ENCODE data around the gene RALGDS. TPM values are rescaled to one million over a fixed set of nuclear protein-coding genes. Genes with fewer than 3 reads are reported as not detected.

RALGDS gene
- total and polyA plus RNA-seq, 2 of the 13 experiments (the other 11 are each of a cell fraction or from before 2014, with no cell fraction given), result 12.9 to 25.5 TPM

GRCh38 chr9:133133681-133134387, 12.8 kb upstream of the RALGDS start (continued):
- TF ChIP-seq ZNF629 (CRISPR knock-in tag; conservative IDR thresholded peaks at IDR 0.05) (0 out of 2 replicates have a peak, but pooled peaks have one; percentile 11), AKAP8 (CRISPR knock-in tag; IDR thresholded peaks at IDR 0.05) (peak; percentile 79; the same call in 1 of the 2 replicates), THAP11 (CRISPR knock-in tag; IDR thresholded peaks at IDR 0.05) (peak; percentile 55; the same call in 1 of the 2 replicates), RNF2 (conservative IDR thresholded peaks at IDR 0.05; ENCODE audit: low read depth) (no peak), JUN (CRISPR knock-in tag; IDR thresholded peaks at IDR 0.05) (peak; percentile 82), U2AF2 (IDR thresholded peaks at IDR 0.05; ENCODE audit: low read depth, low read length) (0 out of 2 replicates have a peak, but pooled peaks have one; percentile 25), KAT7 (CRISPR knock-in tag; IDR thresholded peaks at IDR 0.05; ENCODE audit: borderline replicate concordance) (no peak), ARID2 (CRISPR knock-in tag; IDR thresholded peaks at IDR 0.05; ENCODE audit: borderline replicate concordance) (no peak)
- TF ChIP-seq, protein P1, sequence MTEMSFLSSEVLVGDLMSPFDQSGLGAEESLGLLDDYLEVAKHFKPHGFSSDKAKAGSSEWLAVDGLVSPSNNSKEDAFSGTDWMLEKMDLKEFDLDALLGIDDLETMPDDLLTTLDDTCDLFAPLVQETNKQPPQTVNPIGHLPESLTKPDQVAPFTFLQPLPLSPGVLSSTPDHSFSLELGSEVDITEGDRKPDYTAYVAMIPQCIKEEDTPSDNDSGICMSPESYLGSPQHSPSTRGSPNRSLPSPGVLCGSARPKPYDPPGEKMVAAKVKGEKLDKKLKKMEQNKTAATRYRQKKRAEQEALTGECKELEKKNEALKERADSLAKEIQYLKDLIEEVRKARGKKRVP (CRISPR knock-in tag; IDR thresholded peaks at IDR 0.05), result 0 out of 4 replicates have a peak, but pooled peaks of 1 of the 2 experiments have one; percentile 31
- TF ChIP-seq, protein P2, sequence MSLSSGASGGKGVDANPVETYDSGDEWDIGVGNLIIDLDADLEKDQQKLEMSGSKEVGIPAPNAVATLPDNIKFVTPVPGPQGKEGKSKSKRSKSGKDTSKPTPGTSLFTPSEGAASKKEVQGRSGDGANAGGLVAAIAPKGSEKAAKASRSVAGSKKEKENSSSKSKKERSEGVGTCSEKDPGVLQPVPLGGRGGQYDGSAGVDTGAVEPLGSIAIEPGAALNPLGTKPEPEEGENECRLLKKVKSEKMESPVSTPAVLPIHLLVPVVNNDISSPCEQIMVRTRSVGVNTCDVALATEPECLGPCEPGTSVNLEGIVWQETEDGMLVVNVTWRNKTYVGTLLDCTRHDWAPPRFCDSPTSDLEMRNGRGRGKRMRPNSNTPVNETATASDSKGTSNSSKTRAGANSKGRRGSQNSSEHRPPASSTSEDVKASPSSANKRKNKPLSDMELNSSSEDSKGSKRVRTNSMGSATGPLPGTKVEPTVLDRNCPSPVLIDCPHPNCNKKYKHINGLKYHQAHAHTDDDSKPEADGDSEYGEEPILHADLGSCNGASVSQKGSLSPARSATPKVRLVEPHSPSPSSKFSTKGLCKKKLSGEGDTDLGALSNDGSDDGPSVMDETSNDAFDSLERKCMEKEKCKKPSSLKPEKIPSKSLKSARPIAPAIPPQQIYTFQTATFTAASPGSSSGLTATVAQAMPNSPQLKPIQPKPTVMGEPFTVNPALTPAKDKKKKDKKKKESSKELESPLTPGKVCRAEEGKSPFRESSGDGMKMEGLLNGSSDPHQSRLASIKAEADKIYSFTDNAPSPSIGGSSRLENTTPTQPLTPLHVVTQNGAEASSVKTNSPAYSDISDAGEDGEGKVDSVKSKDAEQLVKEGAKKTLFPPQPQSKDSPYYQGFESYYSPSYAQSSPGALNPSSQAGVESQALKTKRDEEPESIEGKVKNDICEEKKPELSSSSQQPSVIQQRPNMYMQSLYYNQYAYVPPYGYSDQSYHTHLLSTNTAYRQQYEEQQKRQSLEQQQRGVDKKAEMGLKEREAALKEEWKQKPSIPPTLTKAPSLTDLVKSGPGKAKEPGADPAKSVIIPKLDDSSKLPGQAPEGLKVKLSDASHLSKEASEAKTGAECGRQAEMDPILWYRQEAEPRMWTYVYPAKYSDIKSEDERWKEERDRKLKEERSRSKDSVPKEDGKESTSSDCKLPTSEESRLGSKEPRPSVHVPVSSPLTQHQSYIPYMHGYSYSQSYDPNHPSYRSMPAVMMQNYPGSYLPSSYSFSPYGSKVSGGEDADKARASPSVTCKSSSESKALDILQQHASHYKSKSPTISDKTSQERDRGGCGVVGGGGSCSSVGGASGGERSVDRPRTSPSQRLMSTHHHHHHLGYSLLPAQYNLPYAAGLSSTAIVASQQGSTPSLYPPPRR (CRISPR knock-in tag; IDR thresholded peaks at IDR 0.05; ENCODE audit: borderline replicate concordance), result peak; percentile 63; the same call in 1 of the 2 replicates
- TF ChIP-seq, protein P3, sequence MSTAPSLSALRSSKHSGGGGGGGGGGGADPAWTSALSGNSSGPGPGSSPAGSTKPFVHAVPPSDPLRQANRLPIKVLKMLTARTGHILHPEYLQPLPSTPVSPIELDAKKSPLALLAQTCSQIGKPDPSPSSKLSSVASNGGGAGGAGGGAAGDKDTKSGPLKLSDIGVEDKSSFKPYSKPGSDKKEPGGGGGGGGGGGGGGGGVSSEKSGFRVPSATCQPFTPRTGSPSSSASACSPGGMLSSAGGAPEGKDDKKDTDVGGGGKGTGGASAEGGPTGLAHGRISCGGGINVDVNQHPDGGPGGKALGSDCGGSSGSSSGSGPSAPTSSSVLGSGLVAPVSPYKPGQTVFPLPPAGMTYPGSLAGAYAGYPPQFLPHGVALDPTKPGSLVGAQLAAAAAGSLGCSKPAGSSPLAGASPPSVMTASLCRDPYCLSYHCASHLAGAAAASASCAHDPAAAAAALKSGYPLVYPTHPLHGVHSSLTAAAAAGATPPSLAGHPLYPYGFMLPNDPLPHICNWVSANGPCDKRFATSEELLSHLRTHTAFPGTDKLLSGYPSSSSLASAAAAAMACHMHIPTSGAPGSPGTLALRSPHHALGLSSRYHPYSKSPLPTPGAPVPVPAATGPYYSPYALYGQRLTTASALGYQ (CRISPR knock-in tag; IDR thresholded peaks at IDR 0.05), result 0 out of 2 replicates have a peak, but pooled peaks have one; percentile 25
